ENCODE data around the gene CHRND.
"Not testable (repeated sequence)": the region's sequence is repeated elsewhere in the genome, so short reads cannot be mapped to it uniquely, and the experiment has no call there.

CHRND gene

GRCh38 chr2:232528746-232529460, 2.9 kb downstream of the CHRND start:
- no peak for DNase-seq

GRCh38 chr2:232529806-232530547, 4.0 kb downstream of the CHRND start:
- no peak for DNase-seq

GRCh38 chr2:232530626-232531260, 4.8 kb downstream of the CHRND start:
- no peak for DNase-seq

DNA sequence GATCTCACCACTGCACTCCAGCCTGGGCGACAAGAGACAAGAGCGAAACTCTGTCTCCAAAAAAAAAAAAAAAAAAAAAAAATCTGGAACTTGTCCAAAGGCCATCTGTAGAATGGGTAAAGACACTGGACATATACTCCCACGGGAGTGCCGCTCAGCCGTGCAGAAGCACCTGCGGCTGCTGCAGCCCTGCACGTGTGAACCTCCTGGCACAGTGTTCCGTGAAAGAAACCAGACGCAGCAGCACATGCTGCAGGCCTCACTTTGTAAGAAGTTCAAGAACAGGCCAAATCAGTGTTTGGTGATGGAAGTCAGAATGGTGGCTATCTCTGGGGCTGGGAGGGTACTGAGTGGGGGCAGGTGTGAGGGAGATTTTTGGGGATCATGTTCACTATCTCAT, 6.5 kb downstream of the CHRND start:
- no peak for DNase-seq

DNA sequence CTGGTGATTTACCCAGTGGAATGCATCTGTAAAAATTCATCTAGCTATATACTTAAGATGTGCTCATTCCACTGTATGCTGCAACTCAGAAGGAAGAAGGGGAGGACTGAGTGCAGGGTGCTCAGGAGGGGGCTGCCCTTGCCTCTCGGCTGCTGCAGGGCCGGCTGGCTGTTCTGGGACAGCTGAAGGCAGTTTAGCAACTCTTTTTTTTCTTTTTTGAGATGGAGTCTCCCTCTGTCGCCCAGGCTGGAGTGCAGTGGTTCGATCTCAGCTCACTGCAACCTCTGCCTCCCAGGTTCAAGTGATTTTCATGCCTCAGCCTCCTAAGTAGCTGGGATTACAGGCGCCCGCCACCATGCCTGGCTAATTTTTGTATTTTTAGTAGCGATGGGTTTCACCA, 6.9 kb downstream of the CHRND start:
- not testable (repeated sequence) for DNase-seq

GRCh38 chr2:232533944-232534710, 8.2 kb downstream of the CHRND start:
- DNase-seq = no peak

- DNase-seq = no peak
Observed at GRCh38 chr2:232534940-232535651, 9.1 kb downstream of the CHRND start.

GRCh38 chr2:232535761-232536530, 10.0 kb downstream of the CHRND start:
- DNase-seq = no peak

DNA sequence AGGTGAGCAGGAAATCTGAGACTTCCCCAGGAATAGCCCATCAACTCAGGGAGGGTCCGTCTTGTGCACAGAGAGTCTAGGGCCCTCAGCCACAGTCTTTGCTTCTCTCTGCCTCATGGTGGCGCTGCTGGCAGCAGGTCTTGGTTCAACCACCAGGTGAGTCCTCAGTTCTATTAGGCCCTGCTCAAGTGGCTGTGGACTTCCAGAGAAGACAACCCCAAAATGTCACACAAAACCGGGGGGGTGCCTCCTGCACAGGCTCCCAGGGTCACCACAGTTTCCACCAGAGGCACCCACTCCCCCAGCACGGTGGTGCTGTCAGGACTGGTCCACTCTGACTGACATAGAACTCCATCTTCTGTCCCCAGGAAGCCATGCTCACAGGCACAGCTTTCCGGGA, 11.1 kb downstream of the CHRND start:
- DNase-seq = no peak

DNA sequence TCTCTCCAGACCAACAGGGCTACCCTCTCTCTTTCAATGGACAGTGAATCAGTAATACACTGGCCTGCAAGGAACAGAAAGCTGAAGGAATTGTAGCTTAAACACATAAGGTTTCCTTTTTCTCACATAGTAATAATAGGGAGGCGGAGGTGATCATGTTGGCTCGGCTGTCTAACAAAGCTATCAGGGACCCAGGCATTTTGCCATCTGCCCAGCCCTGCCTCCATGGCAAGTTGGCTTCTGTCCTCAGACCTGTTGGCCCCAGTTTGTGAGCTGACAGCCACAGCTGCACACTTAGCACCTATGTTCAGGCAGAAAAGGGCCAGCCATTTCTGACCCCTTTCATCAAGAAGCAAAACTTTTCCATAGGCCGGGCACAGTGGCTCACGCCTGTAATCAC, 11.5 kb downstream of the CHRND start:
- no peak for DNase-seq

DNA sequence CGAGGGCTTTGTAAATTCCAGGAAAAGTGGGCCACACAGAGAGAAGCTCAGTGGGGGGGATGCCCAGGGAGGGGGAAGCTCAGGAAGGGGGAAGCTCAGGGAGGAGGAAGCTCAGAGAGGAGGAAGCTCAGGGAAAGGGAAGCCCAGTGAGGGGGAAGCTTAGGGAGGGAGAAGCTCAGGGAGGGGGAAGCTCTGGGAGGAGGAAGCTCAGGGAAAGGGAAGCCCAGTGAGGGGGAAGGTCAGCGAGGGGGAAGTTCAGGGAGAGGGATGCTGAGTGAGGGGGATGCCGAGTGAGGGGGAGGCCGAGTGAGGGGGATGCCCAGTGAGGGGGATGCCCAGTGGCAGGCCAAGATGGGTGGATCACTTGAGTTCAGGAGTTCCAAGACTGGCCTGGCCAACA, 12.7 kb downstream of the CHRND start:
- DNase-seq = no peak

DNA sequence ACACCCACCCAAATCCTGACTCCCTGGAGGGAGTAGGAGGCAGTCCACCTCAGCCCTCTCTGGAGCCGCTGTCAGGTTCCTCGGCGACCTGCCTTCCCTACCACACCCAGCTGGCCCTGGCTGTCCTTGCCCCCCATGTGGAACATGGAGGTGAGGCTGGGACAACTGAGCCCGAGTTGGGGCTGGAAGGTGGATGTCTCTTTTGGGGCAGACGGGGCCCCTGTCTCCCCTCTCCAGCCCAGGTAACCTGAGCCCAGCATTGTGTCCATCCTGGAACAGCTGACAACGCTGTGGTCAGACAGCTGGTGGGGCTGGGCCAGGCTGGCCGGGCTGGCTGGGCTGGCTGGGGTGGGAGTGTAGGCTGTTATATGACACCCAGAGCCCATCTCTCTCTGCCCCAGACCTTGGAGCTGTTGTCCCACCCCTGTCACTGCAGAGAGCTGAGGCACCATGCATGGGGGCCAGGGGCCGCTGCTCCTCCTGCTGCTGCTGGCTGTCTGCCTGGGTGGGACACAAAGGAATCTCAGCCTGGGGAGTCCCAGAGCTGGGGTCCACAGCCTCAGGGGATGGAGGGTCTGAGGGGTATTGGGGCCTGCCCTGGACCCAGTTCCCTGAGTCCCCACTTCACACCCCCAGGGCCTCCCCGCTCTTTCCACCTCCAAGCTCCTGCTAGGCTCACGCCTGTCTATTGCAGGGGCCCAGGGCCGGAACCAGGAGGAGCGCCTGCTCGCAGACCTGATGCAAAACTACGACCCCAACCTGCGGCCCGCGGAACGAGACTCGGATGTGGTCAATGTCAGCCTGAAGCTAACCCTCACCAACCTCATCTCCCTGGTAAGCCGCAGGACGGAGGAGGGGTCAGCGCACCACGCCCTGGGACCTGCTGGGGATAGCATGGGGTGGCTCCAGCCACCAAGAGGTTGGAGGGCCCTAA, 13.6 kb downstream of the CHRND start, which contains the start of gene CHRNG:
TSS of gene CHRNG (plus strand) at position 395 of the 934 bp plus-strand sequence. CDS start at position 451, 56 bp downstream.
- DNase-seq = no peak

DNA sequence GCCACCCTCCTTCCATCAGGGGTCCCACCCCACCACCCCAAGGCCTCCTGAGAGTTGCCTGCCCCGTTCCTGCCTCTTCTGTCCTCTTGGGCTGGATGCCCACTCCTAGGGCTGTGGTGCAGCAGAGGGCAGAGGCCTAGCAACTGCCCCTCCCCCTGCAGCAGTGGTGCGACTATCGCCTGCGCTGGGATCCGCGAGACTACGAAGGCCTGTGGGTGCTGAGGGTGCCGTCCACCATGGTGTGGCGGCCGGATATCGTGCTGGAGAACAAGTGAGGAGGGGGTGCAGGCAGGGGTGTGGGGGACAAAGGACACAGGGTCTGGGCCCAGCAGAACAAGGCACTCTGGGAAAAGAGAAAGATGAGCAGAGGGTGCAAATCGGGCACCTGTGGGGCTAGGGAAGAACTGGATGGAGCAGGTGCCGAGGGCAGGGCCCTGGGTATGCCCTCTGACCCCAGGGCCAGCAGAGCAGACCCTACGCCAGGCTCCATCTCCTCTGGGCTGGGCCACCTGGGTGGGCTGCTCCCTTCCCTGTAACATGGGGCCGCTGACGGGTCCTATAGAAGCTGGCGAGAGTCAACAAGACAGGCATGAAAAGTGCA, 14.6 kb downstream of the CHRND start:
- DNase-seq = no peak

DNA sequence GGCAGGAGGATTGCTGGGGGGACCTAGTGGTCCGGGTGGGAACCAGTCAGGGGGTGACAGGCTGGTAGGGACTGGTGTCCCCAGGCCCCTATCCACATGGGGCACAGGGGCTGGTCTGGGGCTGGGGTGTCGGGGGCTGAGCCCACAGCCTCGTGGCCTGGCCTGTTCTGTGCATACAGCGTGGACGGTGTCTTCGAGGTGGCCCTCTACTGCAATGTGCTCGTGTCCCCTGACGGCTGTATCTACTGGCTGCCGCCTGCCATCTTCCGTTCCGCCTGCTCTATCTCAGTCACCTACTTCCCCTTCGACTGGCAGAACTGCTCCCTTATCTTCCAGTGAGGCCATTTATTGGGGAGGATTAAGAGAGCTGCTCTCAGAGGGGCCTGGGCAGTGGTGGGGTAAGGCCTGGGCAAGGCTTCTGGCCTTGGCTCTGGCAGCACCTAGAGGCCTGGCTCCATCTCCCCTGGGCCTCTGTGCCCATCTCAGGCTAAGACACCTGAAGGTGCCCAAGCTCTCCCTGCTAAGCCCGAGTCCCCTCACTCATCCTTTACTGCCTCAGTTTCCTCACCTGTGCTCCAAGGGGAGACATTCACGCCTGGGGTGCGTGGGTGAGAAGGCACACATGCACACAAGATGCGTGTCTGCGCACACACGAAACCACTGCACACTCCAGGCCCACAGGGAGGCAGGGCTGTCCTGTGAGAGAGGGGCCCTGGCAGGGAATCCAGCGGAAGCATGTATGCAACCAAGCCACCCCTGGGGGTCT, 15.4 kb downstream of the CHRND start:
- no peak for DNase-seq

DNA sequence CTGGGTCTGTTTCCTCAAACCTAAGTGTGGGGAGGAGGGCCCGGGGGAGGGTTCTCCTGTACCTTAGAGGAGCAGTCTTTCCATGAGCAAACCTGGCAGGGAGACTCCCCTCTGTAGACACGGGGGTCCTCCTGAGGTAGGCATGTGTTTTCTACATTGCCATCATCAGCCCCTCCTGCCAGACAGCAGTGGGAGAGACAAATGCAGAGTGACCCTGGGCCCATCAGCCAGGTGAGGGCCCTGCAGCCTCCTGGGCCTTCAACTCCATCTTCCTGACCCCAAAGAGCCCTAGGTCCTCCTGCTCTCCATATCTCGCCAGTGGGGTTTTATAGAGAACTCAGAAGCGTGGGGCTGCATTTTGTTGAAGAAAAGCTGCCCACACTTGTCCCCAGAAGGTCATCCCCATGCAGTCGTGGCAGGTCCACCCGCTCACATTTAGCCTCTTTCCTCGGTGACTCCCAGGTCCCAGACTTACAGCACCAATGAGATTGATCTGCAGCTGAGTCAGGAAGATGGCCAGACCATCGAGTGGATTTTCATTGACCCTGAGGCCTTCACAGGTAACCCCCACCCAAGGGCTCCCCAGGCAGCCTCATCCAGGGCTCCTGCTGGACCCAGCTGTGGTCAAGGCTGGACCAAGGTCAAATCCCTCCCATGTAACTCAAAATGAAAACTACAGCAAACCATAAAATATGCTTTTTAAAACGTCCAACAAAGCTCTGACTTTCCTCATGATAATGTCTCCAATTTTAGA, 16.2 kb downstream of the CHRND start:
- no peak for DNase-seq

DNA sequence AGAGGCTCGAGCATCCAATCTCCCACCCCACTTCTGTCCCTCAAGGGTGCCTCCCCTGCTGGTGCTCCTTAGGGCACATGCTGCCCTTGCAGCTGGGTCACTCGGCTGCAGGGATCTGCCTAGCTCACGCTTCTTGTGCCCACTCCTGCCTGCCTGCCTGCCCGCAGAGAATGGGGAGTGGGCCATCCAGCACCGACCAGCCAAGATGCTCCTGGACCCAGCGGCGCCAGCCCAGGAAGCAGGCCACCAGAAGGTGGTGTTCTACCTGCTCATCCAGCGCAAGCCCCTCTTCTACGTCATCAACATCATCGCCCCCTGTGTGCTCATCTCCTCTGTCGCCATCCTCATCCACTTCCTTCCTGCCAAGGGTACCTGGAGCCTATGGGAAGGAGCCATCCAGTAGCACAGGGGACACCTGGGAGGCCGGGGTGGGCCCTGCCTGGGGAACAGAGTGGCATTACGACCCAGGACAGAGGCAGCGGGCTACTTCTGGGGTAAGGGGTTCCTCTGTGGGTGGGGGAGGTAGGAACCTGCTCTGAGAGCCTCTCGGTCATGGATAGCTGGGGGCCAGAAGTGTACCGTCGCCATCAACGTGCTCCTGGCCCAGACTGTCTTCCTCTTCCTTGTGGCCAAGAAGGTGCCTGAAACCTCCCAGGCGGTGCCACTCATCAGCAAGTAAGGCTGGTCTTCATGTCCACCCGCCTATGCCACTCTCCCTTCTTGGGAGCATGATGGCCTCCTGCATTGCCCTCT, 16.9 kb downstream of the CHRND start:
- no peak for DNase-seq

- no peak for DNase-seq
Observed at GRCh38 chr2:232543491-232543890, 17.5 kb downstream of the CHRND start.

Measured in HCEC 1CT (cell line).